H7 (cell line): ENCODE data around the gene MOB1A. TPM values are rescaled to one million over a fixed set of nuclear protein-coding genes. Genes with fewer than 3 reads are reported as not detected.
A peak's percentile ranks its signal among the peaks of the same experiment; 100 is the strongest.
"Not testable (repeated sequence)": the region's sequence is repeated elsewhere in the genome, so short reads cannot be mapped to it uniquely, and the experiment has no call there.

Source experiments
- DNase-seq: peaks from one replicate; pipeline ENCODE4 v3.0.0; 2012
- H3K27me3 ChIP-seq: 2 replicates; pipeline ENCODE4 v1.6.0; 2011; ENCODE audit warnings: mild to moderate bottlenecking, low read length; ENCODE audit not compliant: control insufficient read depth, insufficient read depth
- H3K36me3 ChIP-seq: replicated peaks from 2 replicates; pipeline ENCODE4 v1.5.1; 2011; ENCODE audit warnings: low read length; ENCODE audit not compliant: control insufficient read depth, insufficient read depth
- H3K4me3 ChIP-seq: 2 replicates; pipeline ENCODE4 v1.5.1; 2011; ENCODE audit warnings: low read depth, mild to moderate bottlenecking, control low read depth, low read length, moderate library complexity; ENCODE audit not compliant: insufficient read depth
- total RNA-seq: library from RNA; depleted of rRNA; stranded (reverse); fragments of >200 nt; shearing (Covaris generic); gene quantifications from 2 replicates; pipeline ENCODE4 v1.2.3, GENCODE V29; 2014

The MOB1A gene
- total RNA-seq, 1 experiment from 2014 or later = 75.5 TPM

- Histone ChIP-seq H3K4me3 (peak overlapping the region; percentile 87), H3K36me3 (peaks cover 6% of the 10 kb centered on the region), H3K27me3 (no peaks in the 10 kb centered on the region)
- no peak for DNase-seq
These were observed 30.0 kb downstream of the MOB1A start for GRCh38 chr2:74148457-74149246.

DNA sequence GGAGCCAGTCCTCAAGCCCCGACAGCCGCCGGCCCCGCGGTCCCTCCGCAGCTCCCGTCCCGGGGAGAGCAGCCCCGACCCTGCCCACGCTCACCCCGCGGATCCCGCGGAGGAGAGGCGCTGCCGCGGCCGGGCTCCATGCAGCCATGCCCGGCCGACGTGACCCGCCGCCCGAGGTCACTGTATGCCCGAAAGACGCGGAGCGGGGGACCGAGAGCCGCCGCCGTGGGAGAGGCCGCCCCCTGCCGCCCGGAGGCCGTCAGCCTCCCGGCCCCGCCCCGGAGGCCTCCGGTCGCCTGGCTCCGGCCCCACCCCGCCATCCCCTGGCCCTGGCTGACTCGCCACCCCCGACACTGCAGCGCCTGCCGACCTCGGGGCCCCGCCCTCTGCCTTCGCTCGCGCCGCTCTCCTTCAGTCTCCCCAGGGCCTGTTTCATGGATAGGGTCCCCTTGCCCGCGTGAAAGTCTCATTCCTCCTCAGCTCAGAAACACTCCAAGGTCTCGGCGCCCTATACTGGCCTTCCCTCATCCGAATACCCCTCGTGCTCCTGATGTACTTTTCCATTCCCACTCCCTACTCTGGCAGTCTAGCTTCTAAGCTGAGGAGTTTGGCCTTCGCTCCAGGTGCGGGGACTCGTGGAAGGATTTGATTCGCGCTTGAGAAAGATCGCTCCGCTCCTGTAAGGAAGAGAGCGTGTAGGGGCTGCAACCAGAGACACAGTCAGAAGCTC lies 30.8 kb downstream of the MOB1A start, which contains the start of gene BOLA3:
TSS of gene BOLA3 (minus strand) at position 186 of the 730 bp plus-strand sequence. CDS start at position 148, 38 bp downstream.
- no peaks in the 10 kb centered on the region for H3K27me3 ChIP-seq
- peak within 1 kb of the TSS; percentile 87 for H3K4me3 ChIP-seq
- peaks cover 4% of the 10 kb centered on the region for H3K36me3 ChIP-seq
- DNase-seq = peak; percentile 99

DNA sequence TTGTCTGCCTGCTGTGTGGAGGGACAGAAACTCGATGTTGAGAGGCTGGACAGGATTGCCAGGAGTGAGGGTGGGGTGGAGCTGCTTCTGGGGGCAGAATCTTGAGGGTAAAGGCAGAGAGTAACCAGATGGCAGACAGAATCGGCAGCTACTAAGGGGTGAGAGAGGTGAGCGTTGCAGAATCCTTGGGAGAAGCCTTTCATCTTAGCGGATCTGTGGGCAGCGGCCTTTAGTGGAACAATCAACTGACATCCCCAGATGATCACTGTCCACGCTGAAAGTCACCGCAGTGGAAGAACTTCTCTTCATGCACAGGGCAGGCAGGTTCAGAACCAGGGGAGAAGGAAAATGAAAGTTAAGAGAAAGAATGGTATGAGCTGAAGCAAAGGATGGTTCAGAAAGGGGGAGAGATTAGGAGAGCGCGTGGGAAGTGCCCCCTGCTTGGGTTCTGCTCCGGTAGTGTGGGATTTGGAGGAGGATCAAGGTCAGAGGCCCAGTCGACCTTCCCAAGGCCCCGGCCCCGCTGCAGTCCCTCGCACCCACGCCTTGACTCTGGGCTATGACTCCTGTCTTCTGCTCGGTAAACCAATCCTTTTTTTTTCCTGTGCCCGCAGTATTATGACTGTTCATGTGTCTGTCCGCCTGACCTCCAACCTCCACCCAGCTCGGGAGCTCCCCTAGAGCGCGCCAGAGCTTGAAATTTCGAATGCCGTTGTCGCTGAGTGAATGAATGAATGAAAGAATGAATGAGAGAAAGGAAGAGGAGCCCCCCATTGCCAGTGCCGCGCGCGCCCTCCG lies 31.6 kb downstream of the MOB1A start:
- DNase-seq = peak; percentile 57
- Histone ChIP-seq H3K27me3 (no peaks in the 10 kb centered on the region), H3K36me3 (peaks cover 4% of the 10 kb centered on the region), H3K4me3 (peak overlapping the region; percentile 87)

GRCh38 chr2:74142340-74142739 lies 36.3 kb downstream of the MOB1A start:
- no peak overlapping the region for H3K4me3 ChIP-seq
- H3K36me3 ChIP-seq = peaks cover 10% of the 10 kb centered on the region
- no peaks in the 10 kb centered on the region for H3K27me3 ChIP-seq
- DNase-seq = peak; percentile 76

GRCh38 chr2:74138600-74139323 lies 39.9 kb downstream of the MOB1A start:
- DNase-seq = peak; percentile 86
- Histone ChIP-seq H3K27me3 (no peaks in the 10 kb centered on the region), H3K4me3 (no peak overlapping the region), H3K36me3 (peaks cover 7% of the 10 kb centered on the region)

DNA sequence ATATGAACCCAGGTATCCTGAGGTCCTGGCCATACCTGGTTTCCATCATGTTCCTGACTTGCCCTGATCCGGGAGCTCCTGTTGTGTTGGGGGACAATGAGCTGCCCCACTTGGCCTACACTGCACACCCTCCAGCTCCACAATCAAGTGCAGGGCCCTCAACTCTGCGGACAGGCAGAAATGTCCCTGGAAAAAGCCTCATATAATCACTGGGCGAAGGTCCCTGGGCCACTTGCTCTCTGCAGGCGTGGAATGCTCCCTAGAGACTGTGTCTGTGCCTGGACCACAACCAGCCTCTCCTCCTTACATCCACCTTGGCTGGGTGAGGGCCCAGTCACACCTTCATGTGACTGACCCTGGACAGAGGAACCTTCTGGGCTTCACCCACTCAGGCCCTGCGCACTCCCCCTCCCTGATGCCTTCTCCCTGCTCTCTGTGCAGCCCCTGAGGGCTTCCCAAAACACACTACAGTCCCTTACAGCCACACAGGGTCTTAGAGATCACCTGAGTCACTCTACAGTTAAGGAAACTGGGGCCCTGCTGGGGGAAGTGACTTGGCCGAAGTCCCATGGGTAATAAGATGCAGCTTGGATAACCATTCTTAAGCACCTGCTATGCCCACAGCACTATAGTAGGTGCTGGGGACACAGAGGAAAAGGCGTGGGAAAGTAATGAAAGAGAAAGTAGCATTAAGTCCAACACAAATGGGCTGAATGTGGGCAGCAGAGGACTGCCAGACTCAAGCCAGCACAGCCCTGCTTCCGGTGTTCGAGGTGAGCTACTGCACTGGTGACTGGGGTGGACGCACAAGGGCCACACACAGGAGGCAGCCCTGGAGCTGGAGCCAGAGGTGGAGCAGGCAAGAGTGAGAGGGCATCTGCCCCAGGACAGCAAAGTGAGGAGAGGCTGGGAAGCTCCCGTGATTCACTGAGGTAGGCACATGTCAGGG lies 40.8 kb downstream of the MOB1A start:
- peak; percentile 11 for DNase-seq
- Histone ChIP-seq H3K4me3 (no peak overlapping the region), H3K36me3 (peaks cover 7% of the 10 kb centered on the region), H3K27me3 (no peaks in the 10 kb centered on the region)

DNA sequence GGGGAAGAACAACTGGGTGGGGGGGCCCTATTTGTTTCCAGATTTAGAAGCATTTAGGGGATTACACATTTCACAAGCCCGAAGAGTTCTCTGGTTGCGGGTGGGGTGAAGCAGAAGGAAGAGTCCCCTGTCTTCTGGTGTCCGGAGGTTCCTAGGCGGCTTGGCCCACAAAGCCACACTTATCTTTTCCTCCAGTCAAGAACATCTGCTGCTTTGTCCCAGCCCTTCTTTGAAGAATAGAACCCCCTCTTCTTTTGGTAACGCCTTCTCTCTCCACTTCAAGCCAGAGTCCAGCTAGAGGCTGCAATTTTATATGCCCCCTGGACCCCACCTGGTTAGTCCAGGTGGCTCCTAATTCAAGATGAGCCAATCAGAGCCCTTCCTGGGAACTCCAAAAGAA lies 46.8 kb downstream of the MOB1A start:
- Histone ChIP-seq H3K27me3 (no peaks in the 10 kb centered on the region), H3K4me3 (no peak overlapping the region), H3K36me3 (peaks cover 1% of the 10 kb centered on the region)
- no peak for DNase-seq

- Histone ChIP-seq H3K4me3 (peak overlapping the region; percentile 16; the same call in 1 of the 2 replicates), H3K36me3 (peaks cover 1% of the 10 kb centered on the region), H3K27me3 (no peaks in the 10 kb centered on the region)
- DNase-seq = no peak
These were observed 48.3 kb downstream of the MOB1A start for GRCh38 chr2:74130211-74130995.

- H3K4me3 ChIP-seq = no peak overlapping the region
These were observed 50.5 kb downstream of the MOB1A start for GRCh38 chr2:74128206-74128605.

GRCh38 chr2:74123955-74124354 lies 54.7 kb downstream of the MOB1A start:
- not testable (repeated sequence) for H3K27me3 ChIP-seq, DNase-seq, H3K36me3 ChIP-seq, H3K4me3 ChIP-seq

More at GRCh38 chr2:74128206-74128605, 50.5 kb downstream of the MOB1A start:
- no peaks in the 10 kb centered on the region for H3K27me3 ChIP-seq
- no peaks in the 10 kb centered on the region; the same call in 1 of the 2 replicates for H3K36me3 ChIP-seq
- peak; percentile 71 for DNase-seq

GRCh38 chr2:74121846-74122245 lies 56.8 kb downstream of the MOB1A start:
- not testable (repeated sequence) for DNase-seq, H3K36me3 ChIP-seq

DNA sequence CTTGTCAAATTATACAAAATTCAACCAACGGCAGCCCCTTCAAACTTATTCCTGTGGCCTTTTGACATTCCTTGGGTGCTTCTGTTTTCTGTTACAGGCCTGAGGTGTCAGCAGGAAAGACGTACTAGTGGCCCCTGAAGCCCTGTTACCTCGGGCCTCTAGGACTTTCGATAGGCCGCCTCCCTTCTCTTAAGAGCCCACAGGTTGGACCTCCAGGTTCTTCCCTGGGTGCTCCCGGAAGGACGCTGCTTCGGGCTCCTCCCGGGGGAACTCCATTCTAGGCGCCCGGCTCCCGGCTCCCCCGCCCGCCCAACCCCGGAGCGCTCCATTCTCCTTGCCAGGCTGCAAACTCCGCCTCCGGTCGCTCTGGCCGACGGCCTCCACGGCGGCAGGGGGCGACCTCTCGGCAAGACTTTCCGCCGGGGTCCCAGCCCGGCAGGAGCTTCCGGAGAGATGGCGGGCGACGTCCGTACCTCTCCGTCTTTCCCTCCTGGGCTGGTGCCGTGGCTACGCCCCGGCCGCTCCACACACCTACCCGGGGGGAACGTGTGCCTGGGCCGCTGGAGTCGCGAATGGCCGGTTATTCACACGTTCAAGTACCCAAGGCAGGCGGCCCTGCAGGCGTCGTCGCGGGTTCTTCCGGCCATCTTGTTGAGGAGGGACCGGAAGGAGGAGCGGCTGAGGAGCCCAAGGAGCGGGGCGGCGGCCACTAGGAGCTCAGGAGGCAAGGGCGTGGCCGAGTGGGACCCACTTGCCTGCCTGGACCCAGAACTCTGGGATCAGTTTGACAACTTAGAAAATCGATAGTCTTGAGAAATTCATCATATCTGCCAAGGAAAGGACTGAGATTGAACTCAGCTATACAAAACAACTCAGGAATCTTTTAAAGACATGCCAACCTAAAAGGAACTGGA lies 58.5 kb downstream of the MOB1A start:
- peak; percentile 87 for DNase-seq

More at GRCh38 chr2:74121846-74122245, 56.8 kb downstream of the MOB1A start:
- not testable (repeated sequence) for H3K4me3 ChIP-seq, H3K27me3 ChIP-seq

More for the DNA sequence above, 58.5 kb downstream of the MOB1A start:
- Histone ChIP-seq H3K4me3 (peak overlapping the region; percentile 43; the same call in 1 of the 2 replicates), H3K27me3 (no peaks in the 10 kb centered on the region; the same call in 1 of the 2 replicates), H3K36me3 (no peaks in the 10 kb centered on the region)
